Endothelial cell of umbilical vein (primary cell): Measurements from ENCODE around the gene KLC1.

Experiments used
- CTCF ChIP-seq, 2 donors: IDR thresholded peaks; 1 replicate in 1 of 2; 2 replicates in 1 of 2; pipeline ENCODE4 v1.5.1; 2011; ENCODE audit warnings: low read length in 2 of 2, mild to moderate bottlenecking in 2 of 2, moderate library complexity in 2 of 2, control low read depth in 1 of 2, inconsistent platforms in 1 of 2, low read depth in 1 of 2; ENCODE audit not compliant: insufficient read depth in 1 of 2; ENCODE audit errors: extremely low read depth in 1 of 2
- EZH2 ChIP-seq: IDR thresholded peaks from 2 replicates; pipeline ENCODE4 v1.6.1; 2012; ENCODE audit warnings: borderline replicate concordance, low read depth, mild to moderate bottlenecking, moderate library complexity, low read length, inconsistent platforms; ENCODE audit not compliant: severe bottlenecking
- GATA2 ChIP-seq: IDR thresholded peaks from 2 replicates; pipeline ENCODE4 v1.7.0; 2011; ENCODE audit warnings: low read depth, mild to moderate bottlenecking, moderate library complexity, mixed read lengths, low read length; ENCODE audit not compliant: insufficient read length, insufficient read depth
- JUN ChIP-seq: IDR thresholded peaks from 2 replicates; pipeline ENCODE4 v1.6.1; 2011; ENCODE audit warnings: borderline replicate concordance, low read depth; ENCODE audit not compliant: insufficient read length, insufficient read depth
- MAX ChIP-seq: IDR thresholded peaks from 2 replicates; pipeline ENCODE4 v1.6.1; 2011; ENCODE audit not compliant: insufficient read depth, insufficient read length
- MYC ChIP-seq: IDR thresholded peaks from one replicate; pipeline ENCODE4 v1.6.1; 2011; ENCODE audit warnings: mild to moderate bottlenecking, low read depth, low read length
- POLR2A ChIP-seq: IDR thresholded peaks from 2 replicates; pipeline ENCODE4 v1.6.1; 2012; ENCODE audit warnings: low read depth, mild to moderate bottlenecking, control low read depth, low read length
- POLR2AphosphoS5 ChIP-seq: IDR thresholded peaks from 2 replicates; pipeline ENCODE4 v1.6.1; 2012; ENCODE audit warnings: low read depth, mild to moderate bottlenecking, control low read depth, low read length, moderate library complexity; ENCODE audit not compliant: insufficient read depth

GRCh38 chr14:103662029-103662428, 33.0 kb downstream of the KLC1 start:
- TF ChIP-seq MAX, result no peak
- TF ChIP-seq CTCF (IDR thresholded peaks at IDR 0.05; ENCODE audit: extremely low read depth in 1 of 2, insufficient read depth in 1 of 2, low read depth in 1 of 2, low read length in 2 of 2), result no peak
- no peak for TF ChIP-seq EZH2
- TF ChIP-seq POLR2AphosphoS5, result no peak
- no peak for TF ChIP-seq POLR2A
- TF ChIP-seq JUN, result no peak
- TF ChIP-seq MYC, result no peak
- TF ChIP-seq GATA2, result no peak
